HG02840 (cell line): ENCODE data around the gene ST6GALNAC4.
A peak's percentile ranks its signal among the peaks of the same experiment; 100 is the strongest.

Experiments used
- ATAC-seq: cut with Tn5 transposase; IDR thresholded peaks from one replicate; pipeline ENCODE4 v1.9.1; 2021; ENCODE audit warnings: mild to moderate bottlenecking, moderate library complexity, moderate number of reproducible peaks; ENCODE audit not compliant: unreplicated experiment, low FRiP score

ST6GALNAC4 gene

DNA sequence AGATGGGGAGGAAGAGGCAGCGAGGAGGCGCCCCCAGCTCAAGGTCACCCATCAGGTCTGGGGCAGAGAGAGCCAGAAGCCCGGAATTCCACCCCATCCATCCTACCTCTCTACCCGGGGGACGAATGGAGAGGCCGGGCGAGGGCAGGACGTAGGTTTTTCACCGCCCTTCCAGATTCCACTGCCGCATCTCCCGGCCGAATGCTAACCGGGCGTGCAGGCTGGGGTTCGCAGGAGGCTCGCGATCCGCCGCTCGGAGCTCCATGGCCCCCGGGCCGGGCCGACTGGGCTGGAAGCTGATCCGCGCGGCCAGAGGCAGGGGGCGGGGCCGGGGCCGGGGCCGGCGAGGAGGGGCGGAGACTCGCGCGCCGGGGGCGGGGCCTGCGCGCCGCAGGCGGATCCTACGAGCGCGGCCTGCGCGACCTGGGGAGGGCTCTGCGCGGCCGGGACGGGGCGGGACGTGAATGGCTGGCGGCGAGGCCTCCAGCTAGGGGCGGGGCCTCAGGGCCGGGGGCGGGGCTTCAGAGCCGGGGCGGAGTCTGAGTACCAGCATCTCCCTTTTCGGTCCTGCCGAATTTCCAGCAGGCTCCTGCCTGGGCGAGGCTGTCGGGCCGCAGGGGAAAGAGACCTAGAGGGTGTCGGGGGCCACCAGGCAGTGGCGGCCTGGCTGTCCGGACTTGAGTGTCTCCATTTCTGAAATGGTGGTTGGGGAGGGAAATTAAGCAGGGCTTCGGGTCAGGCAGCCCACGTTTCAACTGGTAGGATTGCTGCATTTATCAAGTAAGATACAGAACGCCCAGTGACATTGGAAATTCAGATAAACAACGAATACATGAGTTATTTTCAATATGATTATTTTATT, at the start of gene ST6GALNAC4:
TSS of gene ST6GALNAC4 (minus strand) at position 322 of the 862 bp plus-strand sequence. CDS start 622 bp downstream, outside the sequence.
- ATAC-seq, result peak; percentile 66

DNA sequence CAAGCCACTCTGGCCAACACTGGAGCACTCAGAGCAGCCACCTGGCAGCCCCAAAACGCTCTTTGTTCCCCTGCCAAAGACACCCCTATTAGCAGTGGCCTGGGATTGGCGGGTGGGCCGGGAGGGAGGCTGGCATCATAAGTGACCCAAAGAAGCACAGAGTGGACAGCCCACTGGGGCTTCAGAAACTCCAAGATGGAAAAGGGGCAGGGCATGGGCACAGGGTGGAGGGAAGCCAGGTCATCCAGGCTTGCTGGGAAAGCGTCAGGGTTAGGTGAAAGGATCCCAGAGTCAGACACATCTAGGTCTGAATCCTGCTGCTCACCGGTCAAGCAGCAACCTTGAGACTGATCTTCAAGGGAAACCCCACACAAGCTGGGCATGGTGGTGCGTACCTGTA, 49.1 kb upstream of the ST6GALNAC4 start:
- no peak for ATAC-seq

GRCh38 chr9:127963359-127964064, 46.7 kb upstream of the ST6GALNAC4 start:
- ATAC-seq, result no peak

GRCh38 chr9:127963041-127963358, 46.2 kb upstream of the ST6GALNAC4 start:
- no peak for ATAC-seq

DNA sequence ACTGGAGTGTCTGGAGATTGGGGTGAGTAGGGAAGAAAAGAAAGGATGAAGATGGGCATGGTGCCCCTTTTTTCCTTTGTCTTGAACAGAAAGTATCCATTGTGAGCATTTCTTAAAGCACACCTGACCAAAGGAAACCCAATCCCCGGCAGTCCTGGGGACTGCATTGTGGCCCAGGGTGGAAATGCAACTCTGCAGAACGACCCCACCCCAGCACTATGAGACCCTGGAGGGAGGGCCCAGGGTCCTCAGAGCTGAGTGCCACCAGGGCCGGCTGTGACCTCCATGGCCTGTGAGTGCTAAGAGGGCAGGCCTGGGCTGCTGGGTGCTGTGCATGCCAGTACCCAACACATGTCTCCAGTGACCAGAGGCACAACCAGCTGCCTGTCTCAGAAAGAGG, 45.4 kb upstream of the ST6GALNAC4 start:
- ATAC-seq, result no peak

GRCh38 chr9:127961613-127962155, 44.8 kb upstream of the ST6GALNAC4 start:
- no peak for ATAC-seq

DNA sequence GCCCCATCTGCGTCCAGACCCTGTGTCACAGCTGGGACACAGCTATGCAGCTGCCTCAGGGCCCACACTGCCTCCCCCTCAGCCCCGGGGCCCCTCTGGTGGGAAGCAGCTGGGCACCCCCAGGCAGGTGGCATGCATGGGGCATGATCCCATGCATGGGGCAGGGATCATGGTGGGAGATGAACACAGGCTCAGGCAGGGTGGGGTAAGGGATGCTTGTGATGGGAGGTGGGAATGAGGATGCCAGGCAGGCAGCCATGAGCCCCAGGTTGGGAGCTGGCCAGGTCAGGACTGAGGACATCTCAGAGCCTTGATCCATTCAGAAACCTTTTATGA, 44.3 kb upstream of the ST6GALNAC4 start:
- no peak for ATAC-seq

- ATAC-seq, result no peak
Observed at GRCh38 chr9:127960410-127961154, 43.7 kb upstream of the ST6GALNAC4 start.

GRCh38 chr9:127959841-127960409, 43.1 kb upstream of the ST6GALNAC4 start:
- no peak for ATAC-seq

DNA sequence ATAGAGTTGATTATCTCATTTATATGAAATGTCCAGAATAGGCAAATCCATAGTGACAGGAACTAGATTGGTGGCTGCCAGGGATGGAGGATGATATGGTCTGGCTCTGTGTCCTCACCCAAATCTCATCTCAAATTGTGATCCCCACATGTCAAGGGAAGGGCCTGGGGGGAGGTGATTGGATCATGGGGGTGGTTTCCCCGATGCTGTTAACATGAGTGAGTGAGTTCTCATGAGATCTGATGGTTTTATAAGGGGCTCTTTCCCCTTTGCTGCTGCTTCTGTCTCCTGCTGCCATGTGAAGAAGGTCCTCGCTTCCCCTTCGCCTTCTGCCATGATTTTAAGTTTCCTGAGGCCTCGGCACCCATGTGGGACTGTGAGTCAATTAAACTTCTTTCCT, 42.6 kb upstream of the ST6GALNAC4 start:
- ATAC-seq, result no peak

GRCh38 chr9:127958728-127959127, 41.9 kb upstream of the ST6GALNAC4 start:
- ATAC-seq, result no peak

DNA sequence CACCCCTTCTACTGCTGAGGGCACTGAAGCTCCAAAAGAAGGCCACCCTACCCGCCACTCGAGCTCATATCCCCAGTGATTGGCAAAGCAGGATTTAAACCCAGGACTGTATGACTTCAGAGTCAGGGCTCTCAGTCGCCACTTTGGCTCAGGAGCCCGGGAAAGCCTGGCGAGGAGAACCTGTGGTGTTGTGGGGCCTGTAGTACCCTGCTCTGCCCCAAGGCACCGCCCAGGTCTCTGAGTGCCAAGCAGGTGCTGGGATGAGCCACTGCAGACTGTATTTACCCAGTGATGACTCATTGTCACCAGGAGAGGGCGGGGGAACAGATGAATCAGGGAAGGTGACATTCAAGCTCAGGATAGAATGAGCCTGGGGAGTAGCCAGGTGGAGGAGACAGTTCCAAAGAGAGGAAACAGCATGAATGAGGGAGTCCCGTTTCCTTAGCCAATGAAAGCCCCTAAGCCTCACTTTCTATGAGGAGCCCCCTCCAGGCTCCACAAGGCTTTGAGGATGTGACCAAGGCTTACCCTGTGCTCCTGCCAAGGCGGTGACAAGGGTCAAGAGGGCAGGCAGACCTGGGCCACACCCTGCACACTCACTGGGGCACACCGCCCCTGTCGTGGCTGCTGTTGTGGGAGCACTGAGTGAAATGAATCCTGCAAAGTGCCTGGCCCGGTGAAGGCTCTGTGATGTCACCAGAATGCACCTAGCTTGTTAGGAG, 38.6 kb upstream of the ST6GALNAC4 start:
- no peak for ATAC-seq

DNA sequence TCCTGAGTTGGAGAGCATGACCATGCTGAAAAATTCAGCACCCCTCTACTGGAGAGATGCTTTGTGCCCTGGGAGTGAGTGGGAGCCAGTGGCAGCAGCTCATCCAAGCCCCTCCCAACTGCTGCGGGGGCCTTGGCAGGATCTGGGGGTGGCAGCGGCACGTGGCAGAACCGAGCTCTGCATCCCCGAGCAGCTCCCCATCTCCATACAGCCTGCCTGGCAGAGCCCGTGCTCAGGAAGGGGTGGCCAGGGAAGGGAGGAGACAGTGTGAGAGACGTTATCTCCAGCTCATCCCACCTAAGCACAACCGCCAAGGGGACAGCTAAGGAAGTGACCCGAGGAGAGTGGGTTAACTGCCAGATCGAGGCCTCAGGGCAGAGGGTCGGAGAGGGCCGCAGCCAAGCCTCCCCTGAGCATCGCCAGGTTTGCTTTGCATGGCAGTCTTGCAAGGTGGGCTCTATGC, 38.0 kb upstream of the ST6GALNAC4 start:
- no peak for ATAC-seq

- ATAC-seq, result no peak
Observed at GRCh38 chr9:127953768-127954505, 37.1 kb upstream of the ST6GALNAC4 start.

GRCh38 chr9:127953154-127953553, 36.3 kb upstream of the ST6GALNAC4 start:
- ATAC-seq, result no peak

DNA sequence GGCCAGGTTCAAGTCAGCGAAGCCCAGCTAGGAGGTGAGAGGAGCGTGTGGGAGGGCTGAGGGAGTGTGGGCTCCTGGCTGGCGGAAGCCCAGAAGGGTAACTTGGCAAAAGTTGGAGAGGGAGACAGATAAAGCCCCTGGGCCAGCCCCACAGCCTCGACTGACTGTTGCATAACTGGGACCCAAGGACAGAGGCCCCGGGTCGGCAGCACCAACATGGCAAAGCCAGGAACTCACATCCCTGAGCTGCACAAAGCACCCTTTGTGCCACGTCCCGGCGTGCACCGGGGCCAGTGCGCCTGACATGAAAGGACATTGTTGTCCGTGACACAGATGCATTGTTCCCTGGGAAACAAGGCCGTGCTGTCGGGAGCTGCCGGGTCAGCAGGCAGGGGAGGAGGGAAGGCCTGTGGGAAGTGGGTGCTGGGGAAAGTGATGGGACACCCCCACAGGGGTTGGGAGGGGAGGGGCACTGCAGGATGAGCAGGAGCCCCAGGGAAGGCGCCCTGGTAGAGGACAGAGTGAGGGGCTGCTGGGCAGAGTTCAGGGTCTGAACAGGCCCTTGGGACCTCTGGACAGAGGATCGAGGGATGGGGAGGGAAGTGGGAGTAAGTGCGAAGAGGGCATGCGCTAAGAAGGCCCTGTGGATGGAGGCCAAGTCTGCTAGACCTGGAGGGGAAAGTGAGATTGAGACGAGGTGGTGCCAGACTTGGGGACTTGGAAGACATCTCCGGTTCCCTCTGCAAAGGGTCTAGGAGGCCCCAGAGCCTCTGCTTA, 33.9 kb upstream of the ST6GALNAC4 start:
- no peak for ATAC-seq

GRCh38 chr9:127949827-127950512, 33.1 kb upstream of the ST6GALNAC4 start:
- no peak for ATAC-seq
